ENCODE results near the gene SPCS2.
A peak's percentile ranks its signal among the peaks of the same experiment; 100 is the strongest.
"Not testable (repeated sequence)": the region's sequence is repeated elsewhere in the genome, so short reads cannot be mapped to it uniquely, and the experiment has no call there.

SPCS2 gene

DNA sequence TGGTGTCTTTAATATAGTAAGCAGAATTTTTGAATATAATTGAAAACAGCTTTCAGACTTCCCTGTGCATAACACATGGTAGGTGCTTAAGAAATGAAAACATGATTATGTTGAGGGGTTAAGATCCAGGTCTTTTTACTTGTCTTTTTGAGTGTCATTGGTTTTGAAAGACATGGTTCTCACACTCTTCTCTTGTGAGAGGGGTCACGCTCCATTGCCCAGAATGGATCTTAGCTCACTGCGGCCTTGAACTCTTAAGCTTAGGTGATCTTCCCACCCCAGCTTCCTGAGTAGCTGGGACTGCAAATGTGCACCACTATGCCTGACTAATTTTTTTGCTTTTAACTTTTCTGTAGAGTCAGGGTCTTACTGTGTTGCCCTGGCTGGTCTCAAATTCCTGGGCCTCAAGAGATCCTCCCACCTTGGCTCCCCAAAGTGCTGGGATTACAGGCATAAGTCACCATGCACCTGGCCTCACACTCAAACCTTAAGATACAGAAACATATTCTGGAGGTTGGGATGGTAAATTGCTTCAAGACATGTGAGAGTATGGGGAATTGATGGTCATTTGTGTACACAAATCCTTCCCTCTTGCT lies 1.4 kb downstream of the SPCS2 start:
- Histone ChIP-seq H3K27ac (ENCODE audit: low read length) (peak overlapping the region; percentile 75), H3K4me3 (ENCODE audit: low read depth in 1 of 2, low read length in 2 of 2) (peak overlapping the region; percentile 93 to 98), H3K36me3 (ENCODE audit: control insufficient read depth in 1 of 2, insufficient read depth in 2 of 2, low read length in 2 of 2) (no peaks in the 10 kb centered on the region), H3K4me1 (ENCODE audit: control insufficient read depth in 1 of 2, insufficient read depth in 2 of 2, low read length in 2 of 2) (peaks cover 9 to 31% of the 10 kb centered on the region in 2 donors), H3K9me3 (ENCODE audit: control insufficient read depth in 1 of 2, low read length in 2 of 2) (no peaks in the 10 kb centered on the region), H3K27me3 (ENCODE audit: low read depth, low read length) (no peaks in the 10 kb centered on the region)

DNA sequence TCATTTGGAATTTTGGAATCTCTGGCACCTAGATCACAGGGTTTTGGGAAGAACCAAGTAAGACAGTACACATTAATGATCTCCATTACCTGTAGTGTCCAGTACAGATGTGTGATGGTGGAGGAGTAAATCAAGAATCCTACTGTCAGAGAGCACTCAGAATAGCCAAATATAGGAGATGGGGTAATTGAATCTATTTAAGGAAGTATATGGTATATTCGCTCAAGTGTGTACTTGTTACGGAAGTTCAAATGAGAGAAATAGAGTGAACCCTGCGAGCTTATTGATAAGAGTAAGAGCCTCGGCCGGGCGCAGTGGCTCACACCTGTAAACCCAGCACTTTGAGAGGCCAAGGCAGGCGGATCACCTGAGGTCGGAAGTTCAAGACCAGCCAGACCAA lies 2.2 kb downstream of the SPCS2 start:
- no peaks in the 10 kb centered on the region for H3K36me3 ChIP-seq (ENCODE audit: control insufficient read depth in 1 of 2, insufficient read depth in 2 of 2, low read length in 2 of 2)
- no peak overlapping the region for H3K27ac ChIP-seq (ENCODE audit: low read length)
- H3K9me3 ChIP-seq (ENCODE audit: control insufficient read depth in 1 of 2, low read length in 2 of 2), result no peaks in the 10 kb centered on the region
- H3K4me1 ChIP-seq (ENCODE audit: control insufficient read depth in 1 of 2, insufficient read depth in 2 of 2, low read length in 2 of 2), result peaks cover 9 to 31% of the 10 kb centered on the region in 2 donors
- H3K27me3 ChIP-seq (ENCODE audit: low read depth, low read length), result no peaks in the 10 kb centered on the region
- peak overlapping the region; percentile 93 to 98 for H3K4me3 ChIP-seq (ENCODE audit: low read depth in 1 of 2, low read length in 2 of 2)

DNA sequence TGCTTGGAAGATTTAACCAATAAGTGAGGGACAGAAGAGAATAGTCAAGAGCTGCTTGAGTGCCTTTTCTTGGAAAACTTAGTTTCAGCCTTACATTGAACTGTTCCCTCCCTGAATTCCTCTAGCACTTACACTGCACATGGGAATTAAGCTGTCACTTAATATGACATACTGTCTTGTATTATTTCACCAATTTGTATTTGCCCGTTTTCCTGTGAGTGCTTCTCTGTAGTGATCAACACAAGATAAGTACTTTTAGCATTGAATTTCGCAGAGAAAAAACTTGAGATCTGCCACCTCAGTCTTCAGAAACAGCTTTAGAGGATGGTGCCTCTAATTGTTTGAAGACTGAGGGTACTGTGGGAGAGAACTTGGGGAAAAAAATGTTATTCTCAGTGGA lies 3.7 kb downstream of the SPCS2 start:
- H3K9me3 ChIP-seq (ENCODE audit: control insufficient read depth in 1 of 2, low read length in 2 of 2), result no peaks in the 10 kb centered on the region
- no peaks in the 10 kb centered on the region for H3K27me3 ChIP-seq (ENCODE audit: low read depth, low read length)
- H3K36me3 ChIP-seq (ENCODE audit: control insufficient read depth in 1 of 2, insufficient read depth in 2 of 2, low read length in 2 of 2), result no peaks in the 10 kb centered on the region
- H3K4me3 ChIP-seq (ENCODE audit: low read depth in 1 of 2, low read length in 2 of 2), result no peak overlapping the region
- H3K27ac ChIP-seq (ENCODE audit: low read length), result no peak overlapping the region
- H3K4me1 ChIP-seq (ENCODE audit: control insufficient read depth in 1 of 2, insufficient read depth in 2 of 2, low read length in 2 of 2), result peaks cover 9 to 33% of the 10 kb centered on the region in 2 donors

DNA sequence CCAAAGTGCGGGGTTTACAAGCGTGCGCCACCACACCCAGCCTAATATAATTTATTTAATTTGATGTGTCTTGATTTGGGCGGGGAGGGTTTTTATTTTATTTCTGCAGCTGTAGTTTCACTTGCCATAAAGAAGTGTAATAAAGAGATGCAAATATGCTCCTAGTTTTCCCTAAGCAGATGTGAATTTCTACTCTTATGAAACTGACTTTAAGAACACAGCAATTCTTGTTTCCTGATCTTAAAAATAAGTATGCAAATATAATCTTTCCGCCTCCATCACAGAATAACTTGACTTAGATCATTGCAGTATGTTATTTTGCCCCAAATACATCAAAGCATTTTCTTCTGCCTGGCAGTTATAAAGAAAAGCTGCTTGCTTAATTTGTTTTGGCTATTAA lies 4.4 kb downstream of the SPCS2 start:
- Histone ChIP-seq H3K9me3 (ENCODE audit: control insufficient read depth in 1 of 2, low read length in 2 of 2) (no peaks in the 10 kb centered on the region), H3K27me3 (ENCODE audit: low read depth, low read length) (no peaks in the 10 kb centered on the region), H3K27ac (ENCODE audit: low read length) (no peak overlapping the region), H3K4me3 (ENCODE audit: low read depth in 1 of 2, low read length in 2 of 2) (no peak overlapping the region), H3K4me1 (ENCODE audit: control insufficient read depth in 1 of 2, insufficient read depth in 2 of 2, low read length in 2 of 2) (peaks cover 9 to 30% of the 10 kb centered on the region in 2 donors), H3K36me3 (ENCODE audit: control insufficient read depth in 1 of 2, insufficient read depth in 2 of 2, low read length in 2 of 2) (no peaks in the 10 kb centered on the region)

DNA sequence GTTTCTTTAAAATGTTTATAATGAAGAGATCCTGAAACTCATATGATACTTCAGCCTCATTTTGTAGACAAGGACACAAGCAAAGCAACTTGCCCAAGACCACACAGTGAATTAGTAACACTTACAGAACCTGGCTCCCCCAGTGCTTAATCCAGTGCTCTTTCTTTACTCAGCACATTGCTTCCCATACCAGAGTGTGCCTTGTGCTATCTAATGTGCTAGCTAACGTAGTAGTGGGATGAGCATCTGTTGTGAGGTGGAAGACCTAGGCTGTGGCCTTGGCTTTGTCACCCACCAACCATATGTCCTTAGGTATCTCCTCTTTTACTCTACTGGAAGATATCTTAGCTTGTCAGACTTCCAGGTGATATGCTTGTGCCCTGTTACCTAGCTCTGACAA lies 5.1 kb downstream of the SPCS2 start:
- Histone ChIP-seq H3K4me1 (ENCODE audit: control insufficient read depth in 1 of 2, insufficient read depth in 2 of 2, low read length in 2 of 2) (peaks cover 9 to 29% of the 10 kb centered on the region in 2 donors), H3K27ac (ENCODE audit: low read length) (no peak overlapping the region), H3K27me3 (ENCODE audit: low read depth, low read length) (no peaks in the 10 kb centered on the region), H3K36me3 (ENCODE audit: control insufficient read depth in 1 of 2, insufficient read depth in 2 of 2, low read length in 2 of 2) (no peaks in the 10 kb centered on the region), H3K9me3 (ENCODE audit: control insufficient read depth in 1 of 2, low read length in 2 of 2) (no peaks in the 10 kb centered on the region), H3K4me3 (ENCODE audit: low read depth in 1 of 2, low read length in 2 of 2) (no peak overlapping the region)

DNA sequence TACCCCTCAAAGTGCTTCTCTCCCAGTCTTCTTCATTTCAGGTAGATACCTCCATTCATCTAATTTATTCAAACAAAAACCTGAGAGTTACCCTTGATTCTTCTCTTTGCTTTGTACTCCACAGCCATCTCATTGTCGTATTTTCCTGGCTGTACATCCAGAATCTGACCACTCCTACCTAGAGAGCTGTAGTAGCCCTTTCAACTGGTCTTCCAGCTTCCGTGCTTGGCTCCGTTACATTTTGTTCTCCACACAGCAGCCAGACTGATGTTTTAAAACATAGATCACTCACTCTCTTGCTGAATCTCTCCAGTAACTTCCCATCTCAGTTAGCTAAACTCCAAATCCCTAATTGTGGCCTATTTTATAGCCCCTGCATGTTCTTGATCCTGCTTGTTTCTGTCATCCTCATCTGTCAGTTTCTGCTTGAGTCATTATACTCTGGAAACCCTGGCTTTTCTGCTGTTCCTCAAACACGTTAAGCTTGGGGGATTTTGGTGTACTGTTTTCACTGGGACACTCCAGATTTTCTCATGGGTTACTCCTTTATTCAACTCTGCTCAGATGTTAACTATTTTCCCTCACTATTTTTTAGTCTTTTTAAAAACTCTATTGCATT lies 7.4 kb downstream of the SPCS2 start:
- Histone ChIP-seq H3K27ac (ENCODE audit: low read length) (no peak overlapping the region), H3K9me3 (ENCODE audit: control insufficient read depth in 1 of 2, low read length in 2 of 2) (no peaks in the 10 kb centered on the region), H3K36me3 (ENCODE audit: control insufficient read depth in 1 of 2, insufficient read depth in 2 of 2, low read length in 2 of 2) (no peaks in the 10 kb centered on the region), H3K27me3 (ENCODE audit: low read depth, low read length) (no peaks in the 10 kb centered on the region), H3K4me1 (ENCODE audit: control insufficient read depth in 1 of 2, insufficient read depth in 2 of 2, low read length in 2 of 2) (peaks cover 0 to 20% of the 10 kb centered on the region in 2 donors), H3K4me3 (ENCODE audit: low read depth in 1 of 2, low read length in 2 of 2) (no peak overlapping the region)

DNA sequence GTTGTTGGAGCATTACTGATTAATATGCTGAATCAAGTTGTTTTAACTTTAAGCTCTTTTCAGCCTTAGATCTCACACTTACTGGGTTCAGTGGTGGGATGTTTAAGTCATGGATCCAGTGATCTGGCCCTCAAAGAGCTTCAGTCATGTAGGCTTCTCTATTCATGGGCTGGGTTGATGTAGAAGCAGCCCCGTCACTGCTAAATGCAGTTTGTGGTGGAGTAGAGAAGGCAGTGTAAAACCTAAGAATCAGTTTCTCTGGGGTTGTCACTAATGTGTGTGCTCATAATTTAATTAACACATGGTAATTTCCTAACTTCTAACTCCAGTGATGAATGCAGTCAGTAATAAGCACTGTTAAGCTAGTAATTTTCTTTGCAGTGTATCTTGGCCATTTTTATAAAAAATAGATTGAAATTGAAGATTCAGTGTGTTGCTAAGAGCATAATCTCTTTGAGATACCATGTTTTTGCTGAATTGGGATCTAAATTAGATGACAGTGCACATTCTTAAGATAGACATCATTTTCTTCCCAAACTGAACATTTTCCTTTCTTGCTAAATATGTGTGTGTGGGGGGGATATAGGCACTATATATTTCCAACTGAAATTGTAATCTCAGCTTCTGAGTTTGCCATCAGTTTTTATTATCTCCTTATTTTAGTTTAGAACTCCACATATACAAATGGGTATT lies 9.0 kb downstream of the SPCS2 start:
- H3K4me3 ChIP-seq (ENCODE audit: low read depth in 1 of 2, low read length in 2 of 2), result no peak overlapping the region
- no peaks in the 10 kb centered on the region for H3K36me3 ChIP-seq (ENCODE audit: control insufficient read depth in 1 of 2, insufficient read depth in 2 of 2, low read length in 2 of 2)
- no peaks in the 10 kb centered on the region for H3K27me3 ChIP-seq (ENCODE audit: low read depth, low read length)
- no peak overlapping the region for H3K27ac ChIP-seq (ENCODE audit: low read length)
- H3K4me1 ChIP-seq (ENCODE audit: control insufficient read depth in 1 of 2, insufficient read depth in 2 of 2, low read length in 2 of 2), result peaks cover 0 to 13% of the 10 kb centered on the region in 2 donors
- H3K9me3 ChIP-seq (ENCODE audit: control insufficient read depth in 1 of 2, low read length in 2 of 2), result no peaks in the 10 kb centered on the region

DNA sequence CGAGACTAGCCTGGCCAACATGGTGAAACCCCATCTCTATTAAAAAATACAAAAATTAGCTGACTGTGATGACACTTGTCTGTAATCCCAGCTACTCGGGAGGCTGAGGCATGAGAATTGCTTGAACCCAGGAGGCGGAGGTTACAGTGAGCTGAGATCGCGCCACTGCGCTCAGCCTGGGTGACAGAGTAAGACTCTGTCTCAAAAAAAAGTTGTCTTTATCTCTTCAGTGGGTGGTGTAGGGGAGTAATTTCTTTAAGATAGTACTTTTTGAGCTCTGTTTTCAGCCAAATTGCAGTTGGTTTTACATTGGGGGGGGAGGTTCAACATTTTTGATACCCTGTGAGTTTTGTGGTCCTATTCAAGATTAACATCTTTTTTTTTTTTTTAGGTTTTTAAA lies 11.1 kb downstream of the SPCS2 start:
- H3K27ac ChIP-seq (ENCODE audit: low read length); H3K4me3 ChIP-seq (ENCODE audit: low read depth in 1 of 2, low read length in 2 of 2); H3K9me3 ChIP-seq (ENCODE audit: control insufficient read depth in 1 of 2, low read length in 2 of 2); H3K36me3 ChIP-seq (ENCODE audit: control insufficient read depth in 1 of 2, insufficient read depth in 2 of 2, low read length in 2 of 2); H3K27me3 ChIP-seq (ENCODE audit: low read depth, low read length): not testable (repeated sequence)
- peaks cover 0 to 13% of the 10 kb centered on the region in 2 donors for H3K4me1 ChIP-seq (ENCODE audit: control insufficient read depth in 1 of 2, insufficient read depth in 2 of 2, low read length in 2 of 2)

DNA sequence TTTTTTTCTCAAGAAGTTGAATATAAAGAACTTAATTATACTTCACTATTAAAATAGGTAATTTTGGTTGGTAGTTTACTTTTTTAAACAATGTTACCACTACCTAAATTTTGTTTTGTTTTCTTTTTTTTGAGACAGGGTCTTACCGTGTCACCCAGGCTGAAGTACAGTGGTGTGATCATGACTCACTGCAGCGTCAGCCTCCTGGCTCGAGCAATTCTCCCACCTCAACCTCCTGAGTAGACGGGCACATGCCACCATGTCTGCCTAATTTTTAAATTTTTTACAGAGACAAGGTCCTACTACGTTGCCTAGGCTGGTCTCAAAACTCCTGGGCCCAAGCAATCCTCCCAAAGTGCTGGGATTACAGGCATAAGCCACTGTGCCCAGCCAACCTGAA lies 17.6 kb downstream of the SPCS2 start:
- Histone ChIP-seq H3K27me3 (ENCODE audit: low read depth, low read length) (no peaks in the 10 kb centered on the region), H3K4me3 (ENCODE audit: low read depth in 1 of 2, low read length in 2 of 2) (no peak overlapping the region), H3K4me1 (ENCODE audit: control insufficient read depth in 1 of 2, insufficient read depth in 2 of 2, low read length in 2 of 2) (no peaks in the 10 kb centered on the region), H3K9me3 (ENCODE audit: control insufficient read depth in 1 of 2, low read length in 2 of 2) (no peaks in the 10 kb centered on the region), H3K27ac (ENCODE audit: low read length) (no peak overlapping the region), H3K36me3 (ENCODE audit: control insufficient read depth in 1 of 2, insufficient read depth in 2 of 2, low read length in 2 of 2) (peaks cover 12 to 29% of the 10 kb centered on the region in 2 donors)

DNA sequence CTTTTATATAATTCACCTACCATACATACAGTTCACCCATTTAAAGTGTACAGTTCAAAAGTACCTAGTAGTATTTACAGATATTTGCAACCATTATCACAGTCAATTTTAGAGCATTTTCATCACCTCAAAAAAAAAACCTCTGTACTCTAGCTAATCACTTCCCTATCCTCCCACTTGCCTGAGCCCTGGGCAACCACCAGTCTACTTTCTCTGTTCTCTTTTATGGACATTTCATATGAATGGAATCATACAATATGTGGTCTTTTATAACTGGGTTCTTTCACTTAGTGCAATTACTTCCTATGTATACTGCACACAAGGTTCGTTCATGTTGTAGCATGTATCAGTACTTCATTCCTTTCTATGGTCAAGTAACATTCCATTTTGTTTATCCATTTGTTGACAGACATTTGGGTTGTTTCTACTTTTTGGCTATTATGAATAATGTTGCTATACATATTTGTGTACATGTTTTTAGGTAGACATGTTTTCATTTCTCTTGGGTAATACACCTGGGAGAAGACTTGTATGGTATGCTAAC lies 21.9 kb downstream of the SPCS2 start:
- peaks cover 37 to 51% of the 10 kb centered on the region in 2 donors for H3K36me3 ChIP-seq (ENCODE audit: control insufficient read depth in 1 of 2, insufficient read depth in 2 of 2, low read length in 2 of 2)
- H3K9me3 ChIP-seq (ENCODE audit: control insufficient read depth in 1 of 2, low read length in 2 of 2), result no peaks in the 10 kb centered on the region
- no peak overlapping the region for H3K27ac ChIP-seq (ENCODE audit: low read length)
- H3K4me3 ChIP-seq (ENCODE audit: low read depth in 1 of 2, low read length in 2 of 2), result no peak overlapping the region
- H3K4me1 ChIP-seq (ENCODE audit: control insufficient read depth in 1 of 2, insufficient read depth in 2 of 2, low read length in 2 of 2), result no peaks in the 10 kb centered on the region
- no peaks in the 10 kb centered on the region for H3K27me3 ChIP-seq (ENCODE audit: low read depth, low read length)

DNA sequence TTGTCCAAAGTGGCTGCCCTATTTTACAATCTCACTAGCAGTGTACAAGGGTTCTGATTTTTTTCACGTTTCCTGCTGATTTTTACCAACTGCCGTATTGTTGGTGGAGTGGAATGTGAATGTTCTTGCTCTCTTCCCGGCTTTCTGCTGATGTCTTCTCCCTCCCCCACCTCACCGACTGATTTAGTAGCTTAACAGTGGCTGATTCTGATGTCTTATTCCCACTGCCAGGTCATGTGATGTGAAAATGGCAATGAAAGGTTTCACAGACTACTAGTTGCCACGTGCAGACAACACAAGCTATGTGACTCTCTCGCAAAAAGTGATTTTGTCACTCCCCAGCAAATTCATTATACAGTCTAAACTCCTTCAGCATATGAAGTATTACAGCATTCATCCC lies 22.4 kb downstream of the SPCS2 start:
- Histone ChIP-seq H3K27ac (ENCODE audit: low read length) (no peak overlapping the region), H3K4me3 (ENCODE audit: low read depth in 1 of 2, low read length in 2 of 2) (no peak overlapping the region), H3K27me3 (ENCODE audit: low read depth, low read length) (no peaks in the 10 kb centered on the region), H3K9me3 (ENCODE audit: control insufficient read depth in 1 of 2, low read length in 2 of 2) (no peaks in the 10 kb centered on the region), H3K4me1 (ENCODE audit: control insufficient read depth in 1 of 2, insufficient read depth in 2 of 2, low read length in 2 of 2) (no peaks in the 10 kb centered on the region), H3K36me3 (ENCODE audit: control insufficient read depth in 1 of 2, insufficient read depth in 2 of 2, low read length in 2 of 2) (peaks cover 42 to 55% of the 10 kb centered on the region in 2 donors)
